GM23338 (cell line): ENCODE results near the gene ARSB. TPM values are rescaled to one million over a fixed set of nuclear protein-coding genes. Genes with fewer than 3 reads are reported as not detected.

ENCODE experiments used
- ATAC-seq: fragments of 200-7000 bp; cut with Tn5 transposase; 3 replicates; pipeline ENCODE4 v1.9.1; 2020
- DNase-seq: peaks from one replicate; pipeline ENCODE4 v3.0.0-alpha.2; 2015; ENCODE audit warnings: low spot score
- H2AFZ ChIP-seq: fragments of 200-600 bp; sonication (generic); 2 replicates; pipeline ENCODE4 v1.8.0; 2016; ENCODE audit warnings: antibody characterized with exemption, mild to moderate bottlenecking, moderate library complexity
- H3F3A ChIP-seq: fragments of 200-600 bp; sonication (generic); replicated peaks from 2 replicates; pipeline ENCODE4 v1.8.0; 2017; ENCODE audit warnings: antibody characterized with exemption, mixed run types, low read depth
- H3K27ac ChIP-seq: fragments of 200-600 bp; sonication (generic); 2 replicates; pipeline ENCODE4 v1.6.1; 2016; ENCODE audit warnings: low read depth
- H3K27me3 ChIP-seq: fragments of 200-600 bp; sonication (generic); 2 replicates; pipeline ENCODE4 v1.8.0; 2016; ENCODE audit warnings: mild to moderate bottlenecking, mixed run types, moderate library complexity; ENCODE audit not compliant: insufficient read depth
- H3K36me3 ChIP-seq: fragments of 200-600 bp; sonication (generic); 2 replicates; pipeline ENCODE4 v1.8.0; 2016; ENCODE audit warnings: mild to moderate bottlenecking; ENCODE audit not compliant: insufficient read depth
- H3K4me1 ChIP-seq: fragments of 200-600 bp; sonication (generic); 2 replicates; pipeline ENCODE4 v1.8.0; 2016; ENCODE audit warnings: mild to moderate bottlenecking, moderate library complexity; ENCODE audit not compliant: insufficient read depth
- H3K4me2 ChIP-seq: fragments of 200-600 bp; sonication (generic); 2 replicates; pipeline ENCODE4 v1.7.1; 2017; ENCODE audit warnings: mixed run types
- H3K4me3 ChIP-seq: fragments of 200-600 bp; sonication (generic); 2 replicates; pipeline ENCODE4 v1.6.1; 2016; ENCODE audit warnings: mixed run types
- H3K79me2 ChIP-seq: fragments of 200-600 bp; sonication (generic); replicated peaks from 2 replicates; pipeline ENCODE4 v1.8.0; 2017; ENCODE audit warnings: mild to moderate bottlenecking; ENCODE audit not compliant: insufficient read depth
- H3K9me2 ChIP-seq: fragments of 200-600 bp; sonication (generic); 2 replicates; pipeline ENCODE4 v1.8.0; 2017; ENCODE audit not compliant: insufficient read depth
- H4K20me1 ChIP-seq: fragments of 200-600 bp; sonication (generic); replicated peaks from 2 replicates; pipeline ENCODE4 v1.8.0; 2017; ENCODE audit warnings: mild to moderate bottlenecking; ENCODE audit not compliant: insufficient read depth
- H3K27ac Mint-ChIP-seq: 2 replicates; pipeline ENCODE4 v1.8.0; 2020; ENCODE audit warnings: inconsistent platforms, mild to moderate bottlenecking, moderate library complexity, mixed read lengths
- H3K27me3 Mint-ChIP-seq: 3 replicates; pipeline ENCODE4 v1.8.0; 2022; ENCODE audit warnings: low read depth, mild to moderate bottlenecking, moderate library complexity, mixed read lengths, inconsistent platforms; ENCODE audit not compliant: insufficient read depth, poor library complexity
- H3K36me3 Mint-ChIP-seq: 3 replicates; pipeline ENCODE4 v1.8.0; 2021; ENCODE audit warnings: low read depth, mild to moderate bottlenecking, inconsistent platforms, moderate library complexity, mixed read lengths
- H3K4me1 Mint-ChIP-seq: 3 replicates; pipeline ENCODE4 v1.8.0; 2020; ENCODE audit warnings: mild to moderate bottlenecking, inconsistent platforms, mixed read lengths
- H3K4me3 Mint-ChIP-seq: 3 replicates; pipeline ENCODE4 v1.8.0; 2021; ENCODE audit warnings: moderate library complexity, mild to moderate bottlenecking, inconsistent platforms, mixed read lengths
- H3K9me3 Mint-ChIP-seq: 3 replicates; pipeline ENCODE4 v1.8.0; 2020; ENCODE audit warnings: moderate library complexity, mild to moderate bottlenecking, inconsistent platforms, mixed read lengths
- CREB1 ChIP-seq: fragments of 250-450 bp; sonication (Bioruptor Pico); IDR thresholded peaks from 2 replicates; pipeline ENCODE4 v1.5.0; 2020; ENCODE audit warnings: low read depth, mild to moderate bottlenecking, moderate library complexity
- EZH2 ChIP-seq: fragments of 200-600 bp; sonication (generic); IDR thresholded peaks from one replicate; pipeline ENCODE4 v1.8.0; 2017; ENCODE audit warnings: antibody characterized with exemption, mild to moderate bottlenecking, low read depth; ENCODE audit not compliant: unreplicated experiment
- EZH2phosphoT487 ChIP-seq: fragments of 200-600 bp; sonication (generic); IDR thresholded peaks from one replicate; pipeline ENCODE4 v1.8.1; 2018; ENCODE audit warnings: antibody characterized with exemption; ENCODE audit not compliant: unreplicated experiment
- JUNB ChIP-seq: IDR thresholded peaks from one replicate; pipeline ENCODE4 v1.6.1; 2016; ENCODE audit warnings: antibody characterized with exemption; ENCODE audit not compliant: unreplicated experiment
- NANOG ChIP-seq: IDR thresholded peaks from 2 replicates; pipeline ENCODE4 v1.6.1; 2016; ENCODE audit warnings: antibody characterized with exemption, borderline replicate concordance
- POLR2AphosphoS5 ChIP-seq: IDR thresholded peaks from 2 replicates; pipeline ENCODE4 v1.6.1; 2016; ENCODE audit warnings: antibody characterized with exemption, low read depth
- REST ChIP-seq: IDR thresholded peaks from one replicate; pipeline ENCODE4 v1.6.1; 2018; ENCODE audit warnings: antibody characterized with exemption; ENCODE audit not compliant: unreplicated experiment
- STAT1 ChIP-seq: IDR thresholded peaks from one replicate; pipeline ENCODE4 v1.6.1; 2016; ENCODE audit warnings: antibody characterized with exemption; ENCODE audit not compliant: unreplicated experiment
- ZNF114 ChIP-seq: fragments of 250-450 bp; sonication (Bioruptor Pico); IDR thresholded peaks from 2 replicates; pipeline ENCODE4 v1.5.0; 2020; ENCODE audit warnings: mild to moderate bottlenecking, moderate library complexity
- ZNF331 ChIP-seq: fragments of 250-450 bp; sonication (Bioruptor Pico); IDR thresholded peaks from 2 replicates; pipeline ENCODE4 v1.5.0; 2020; ENCODE audit warnings: low read depth, mild to moderate bottlenecking, moderate library complexity
- polyA plus RNA-seq: library from polyadenylated mRNA; unstranded; fragments of >200 nt; fragmentation: Nextera tagmentation; extraction: Ambion mirVana; gene quantifications from 2 replicates; pipeline ENCODE4 v1.2.1, GENCODE V29; 2016
- total RNA-seq: library from RNA; depleted of rRNA; stranded (reverse); fragments of >200 nt; shearing (Covaris generic); gene quantifications from 2 replicates; pipeline ENCODE4 v1.2.3, GENCODE V29; 2014
- TF ChIP-seq, protein P1 (sequence below): IDR thresholded peaks from 2 replicates; pipeline ENCODE4 v1.6.1; 2016; ENCODE audit warnings: antibody characterized with exemption
- TF ChIP-seq, protein P2 (sequence below), 2 experiments: fragments of 200-600 bp in 1 of 2; sonication (generic) in 1 of 2; conservative IDR thresholded peaks; 2 replicates each; pipeline versions ENCODE4 v1.5.1 to v1.6.1; 2016 to 2017; ENCODE audit warnings: antibody characterized with exemption in 2 of 2, low read depth in 2 of 2, mild to moderate bottlenecking in 2 of 2, moderate library complexity in 1 of 2
- TF ChIP-seq, protein P3 (sequence below): fragments of 250-450 bp; sonication (Bioruptor Pico); IDR thresholded peaks from 2 replicates; pipeline ENCODE4 v1.5.0; 2020; ENCODE audit warnings: mild to moderate bottlenecking, moderate library complexity

ARSB gene
- total and polyA plus RNA-seq, 2 experiments from 2014 or later, result 7.4 to 24.6 TPM

DNA sequence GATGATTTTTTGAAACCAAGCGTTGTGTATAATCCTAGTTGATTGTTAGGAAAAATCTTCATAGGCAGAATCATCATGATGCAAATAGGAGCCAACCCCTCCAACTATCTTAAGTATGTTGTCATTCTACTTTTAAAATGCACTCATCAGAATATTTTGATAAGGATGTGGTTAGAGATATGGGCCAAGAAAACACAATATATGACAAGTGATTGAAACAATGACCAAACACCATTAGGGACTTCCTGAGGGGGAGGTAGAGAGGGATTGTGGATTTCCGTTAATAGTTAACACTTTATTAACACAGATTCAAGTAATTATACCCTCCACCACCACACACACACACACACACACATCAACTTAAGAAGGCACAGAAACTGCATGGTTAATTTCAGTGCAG is 143.3 kb downstream of the ARSB start:
- Histone ChIP-seq H3K4me3 (no peak overlapping the region), H3K4me1 (no peaks in the 10 kb centered on the region), H3K4me2 (no peak overlapping the region), H3K27me3 (no peaks in the 10 kb centered on the region), H3K36me3 (no peaks in the 10 kb centered on the region), H2AFZ (no peak overlapping the region), H3K27ac (no peak overlapping the region), H4K20me1 (no peaks in the 10 kb centered on the region), H3K9me2 (0 out of 2 replicates have a peak, but pooled peaks cover under 1% of the 10 kb centered on the region), H3K79me2 (no peaks in the 10 kb centered on the region), H3F3A (no peaks in the 10 kb centered on the region)
- Mint-ChIP-seq H3K36me3 (no peaks in the 10 kb centered on the region), H3K9me3 (no peaks in the 10 kb centered on the region), H3K4me3 (no peak overlapping the region), H3K4me1 (peaks cover under 1% of the 10 kb centered on the region), H3K27me3 (peaks cover 3% of the 10 kb centered on the region), H3K27ac (no peak overlapping the region; the same call in 1 of the 2 replicates)
- no peak for DNase-seq
- no peak for ATAC-seq
- TF ChIP-seq ZNF114 (CRISPR knock-in tag), result no peak
- TF ChIP-seq EZH2phosphoT487, result no peak
- TF ChIP-seq, protein P1, sequence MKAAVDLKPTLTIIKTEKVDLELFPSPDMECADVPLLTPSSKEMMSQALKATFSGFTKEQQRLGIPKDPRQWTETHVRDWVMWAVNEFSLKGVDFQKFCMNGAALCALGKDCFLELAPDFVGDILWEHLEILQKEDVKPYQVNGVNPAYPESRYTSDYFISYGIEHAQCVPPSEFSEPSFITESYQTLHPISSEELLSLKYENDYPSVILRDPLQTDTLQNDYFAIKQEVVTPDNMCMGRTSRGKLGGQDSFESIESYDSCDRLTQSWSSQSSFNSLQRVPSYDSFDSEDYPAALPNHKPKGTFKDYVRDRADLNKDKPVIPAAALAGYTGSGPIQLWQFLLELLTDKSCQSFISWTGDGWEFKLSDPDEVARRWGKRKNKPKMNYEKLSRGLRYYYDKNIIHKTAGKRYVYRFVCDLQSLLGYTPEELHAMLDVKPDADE, result no peak
- TF ChIP-seq REST, result no peak
- no peak for TF ChIP-seq STAT1
- TF ChIP-seq POLR2AphosphoS5, result no peak
- TF ChIP-seq JUNB, result no peak
- TF ChIP-seq, protein P2, sequence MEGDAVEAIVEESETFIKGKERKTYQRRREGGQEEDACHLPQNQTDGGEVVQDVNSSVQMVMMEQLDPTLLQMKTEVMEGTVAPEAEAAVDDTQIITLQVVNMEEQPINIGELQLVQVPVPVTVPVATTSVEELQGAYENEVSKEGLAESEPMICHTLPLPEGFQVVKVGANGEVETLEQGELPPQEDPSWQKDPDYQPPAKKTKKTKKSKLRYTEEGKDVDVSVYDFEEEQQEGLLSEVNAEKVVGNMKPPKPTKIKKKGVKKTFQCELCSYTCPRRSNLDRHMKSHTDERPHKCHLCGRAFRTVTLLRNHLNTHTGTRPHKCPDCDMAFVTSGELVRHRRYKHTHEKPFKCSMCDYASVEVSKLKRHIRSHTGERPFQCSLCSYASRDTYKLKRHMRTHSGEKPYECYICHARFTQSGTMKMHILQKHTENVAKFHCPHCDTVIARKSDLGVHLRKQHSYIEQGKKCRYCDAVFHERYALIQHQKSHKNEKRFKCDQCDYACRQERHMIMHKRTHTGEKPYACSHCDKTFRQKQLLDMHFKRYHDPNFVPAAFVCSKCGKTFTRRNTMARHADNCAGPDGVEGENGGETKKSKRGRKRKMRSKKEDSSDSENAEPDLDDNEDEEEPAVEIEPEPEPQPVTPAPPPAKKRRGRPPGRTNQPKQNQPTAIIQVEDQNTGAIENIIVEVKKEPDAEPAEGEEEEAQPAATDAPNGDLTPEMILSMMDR (conservative IDR thresholded peaks at IDR 0.05; ENCODE audit: low read depth in 2 of 2), result no peak
- TF ChIP-seq, protein P3, sequence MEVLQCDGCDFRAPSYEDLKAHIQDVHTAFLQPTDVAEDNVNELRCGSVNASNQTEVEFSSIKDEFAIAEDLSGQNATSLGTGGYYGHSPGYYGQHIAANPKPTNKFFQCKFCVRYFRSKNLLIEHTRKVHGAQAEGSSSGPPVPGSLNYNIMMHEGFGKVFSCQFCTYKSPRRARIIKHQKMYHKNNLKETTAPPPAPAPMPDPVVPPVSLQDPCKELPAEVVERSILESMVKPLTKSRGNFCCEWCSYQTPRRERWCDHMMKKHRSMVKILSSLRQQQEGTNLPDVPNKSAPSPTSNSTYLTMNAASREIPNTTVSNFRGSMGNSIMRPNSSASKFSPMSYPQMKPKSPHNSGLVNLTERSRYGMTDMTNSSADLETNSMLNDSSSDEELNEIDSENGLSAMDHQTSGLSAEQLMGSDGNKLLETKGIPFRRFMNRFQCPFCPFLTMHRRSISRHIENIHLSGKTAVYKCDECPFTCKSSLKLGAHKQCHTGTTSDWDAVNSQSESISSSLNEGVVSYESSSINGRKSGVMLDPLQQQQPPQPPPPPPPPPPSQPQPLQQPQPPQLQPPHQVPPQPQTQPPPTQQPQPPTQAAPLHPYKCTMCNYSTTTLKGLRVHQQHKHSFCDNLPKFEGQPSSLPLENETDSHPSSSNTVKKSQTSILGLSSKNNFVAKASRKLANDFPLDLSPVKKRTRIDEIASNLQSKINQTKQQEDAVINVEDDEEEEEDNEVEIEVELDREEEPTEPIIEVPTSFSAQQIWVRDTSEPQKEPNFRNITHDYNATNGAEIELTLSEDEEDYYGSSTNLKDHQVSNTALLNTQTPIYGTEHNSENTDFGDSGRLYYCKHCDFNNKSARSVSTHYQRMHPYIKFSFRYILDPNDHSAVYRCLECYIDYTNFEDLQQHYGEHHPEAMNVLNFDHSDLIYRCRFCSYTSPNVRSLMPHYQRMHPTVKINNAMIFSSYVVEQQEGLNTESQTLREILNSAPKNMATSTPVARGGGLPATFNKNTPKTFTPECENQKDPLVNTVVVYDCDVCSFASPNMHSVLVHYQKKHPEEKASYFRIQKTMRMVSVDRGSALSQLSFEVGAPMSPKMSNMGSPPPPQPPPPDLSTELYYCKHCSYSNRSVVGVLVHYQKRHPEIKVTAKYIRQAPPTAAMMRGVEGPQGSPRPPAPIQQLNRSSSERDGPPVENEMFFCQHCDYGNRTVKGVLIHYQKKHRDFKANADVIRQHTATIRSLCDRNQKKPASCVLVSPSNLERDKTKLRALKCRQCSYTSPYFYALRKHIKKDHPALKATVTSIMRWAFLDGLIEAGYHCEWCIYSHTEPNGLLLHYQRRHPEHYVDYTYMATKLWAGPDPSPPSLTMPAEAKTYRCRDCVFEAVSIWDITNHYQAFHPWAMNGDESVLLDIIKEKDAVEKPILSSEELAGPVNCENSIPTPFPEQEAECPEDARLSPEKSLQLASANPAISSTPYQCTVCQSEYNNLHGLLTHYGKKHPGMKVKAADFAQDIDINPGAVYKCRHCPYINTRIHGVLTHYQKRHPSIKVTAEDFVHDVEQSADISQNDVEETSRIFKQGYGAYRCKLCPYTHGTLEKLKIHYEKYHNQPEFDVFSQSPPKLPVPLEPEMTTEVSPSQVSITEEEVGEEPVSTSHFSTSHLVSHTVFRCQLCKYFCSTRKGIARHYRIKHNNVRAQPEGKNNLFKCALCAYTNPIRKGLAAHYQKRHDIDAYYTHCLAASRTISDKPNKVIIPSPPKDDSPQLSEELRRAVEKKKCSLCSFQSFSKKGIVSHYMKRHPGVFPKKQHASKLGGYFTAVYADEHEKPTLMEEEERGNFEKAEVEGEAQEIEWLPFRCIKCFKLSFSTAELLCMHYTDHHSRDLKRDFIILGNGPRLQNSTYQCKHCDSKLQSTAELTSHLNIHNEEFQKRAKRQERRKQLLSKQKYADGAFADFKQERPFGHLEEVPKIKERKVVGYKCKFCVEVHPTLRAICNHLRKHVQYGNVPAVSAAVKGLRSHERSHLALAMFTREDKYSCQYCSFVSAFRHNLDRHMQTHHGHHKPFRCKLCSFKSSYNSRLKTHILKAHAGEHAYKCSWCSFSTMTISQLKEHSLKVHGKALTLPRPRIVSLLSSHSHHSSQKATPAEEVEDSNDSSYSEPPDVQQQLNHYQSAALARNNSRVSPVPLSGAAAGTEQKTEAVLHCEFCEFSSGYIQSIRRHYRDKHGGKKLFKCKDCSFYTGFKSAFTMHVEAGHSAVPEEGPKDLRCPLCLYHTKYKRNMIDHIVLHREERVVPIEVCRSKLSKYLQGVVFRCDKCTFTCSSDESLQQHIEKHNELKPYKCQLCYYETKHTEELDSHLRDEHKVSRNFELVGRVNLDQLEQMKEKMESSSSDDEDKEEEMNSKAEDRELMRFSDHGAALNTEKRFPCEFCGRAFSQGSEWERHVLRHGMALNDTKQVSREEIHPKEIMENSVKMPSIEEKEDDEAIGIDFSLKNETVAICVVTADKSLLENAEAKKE (CRISPR knock-in tag), result no peak
- no peak for TF ChIP-seq EZH2
- no peak for TF ChIP-seq ZNF331
- no peak for TF ChIP-seq NANOG
- TF ChIP-seq CREB1 (CRISPR knock-in tag), result no peak
